ENCODE data around the gene CTU1.

The CTU1 gene

DNA sequence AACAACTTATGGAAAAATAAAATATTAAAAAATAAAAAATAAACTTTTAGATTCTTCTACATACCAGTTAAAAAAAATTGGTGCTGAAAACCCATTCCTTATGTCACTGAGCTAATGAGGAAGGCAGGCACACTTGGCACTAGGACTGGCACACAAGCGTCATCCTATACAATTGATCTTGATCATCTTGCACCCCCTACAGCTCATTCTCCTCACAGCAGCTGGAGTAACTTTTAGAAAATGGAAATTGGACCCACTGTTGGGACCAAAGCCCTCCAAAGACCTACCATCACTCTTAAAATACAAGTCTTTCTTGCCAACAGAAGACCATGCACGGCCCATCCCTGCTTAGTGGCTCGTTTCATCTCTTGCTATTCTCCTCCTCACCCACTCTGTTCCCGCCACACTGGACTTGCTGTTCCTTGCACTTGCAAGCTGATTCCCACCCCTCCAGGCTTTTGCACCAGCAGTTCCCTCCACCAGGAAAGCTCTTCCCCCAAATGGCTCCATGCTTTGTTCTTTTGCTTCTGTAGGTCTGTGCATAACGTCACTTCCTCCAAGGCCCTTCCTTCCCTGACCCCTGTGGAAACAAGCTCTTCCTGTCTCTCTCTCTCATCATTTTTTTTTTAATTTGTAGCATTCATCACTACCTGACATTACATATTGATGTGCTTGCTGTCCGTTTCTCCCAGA lies 11.6 kb downstream of the CTU1 start:
- no peaks in the 10 kb centered on the region for H3K9me3 ChIP-seq (ENCODE audit: control insufficient read depth, insufficient read depth, low read length)
- no peak overlapping the region for H3K27ac ChIP-seq (ENCODE audit: low read length)
- no peaks in the 10 kb centered on the region; the same call in 1 of the 2 replicates for H3K36me3 ChIP-seq (ENCODE audit: control insufficient read depth, insufficient read depth, low read length)
- DNase-seq (ENCODE audit: low read depth, low spot score), result no peak
- no peaks in the 10 kb centered on the region for H3K27me3 ChIP-seq (ENCODE audit: control insufficient read depth, insufficient read depth, low read length)
- H3K4me1 ChIP-seq (ENCODE audit: control insufficient read depth, insufficient read depth, low read length), result no peaks in the 10 kb centered on the region; the same call in 1 of the 2 replicates
- no CpG with 5 or more reads among the region's 6 CpGs for WGBS (ENCODE audit: insufficient coverage, insufficient read length)
- H3K4me3 ChIP-seq (ENCODE audit: low read length), result no peak overlapping the region

GRCh38 chr19:51094696-51095279 lies 13.4 kb downstream of the CTU1 start:
- no peaks in the 10 kb centered on the region for H3K9me3 ChIP-seq (ENCODE audit: control insufficient read depth, insufficient read depth, low read length)
- no CpG with 5 or more reads among the region's 15 CpGs for WGBS (ENCODE audit: insufficient coverage, insufficient read length)
- H3K4me1 ChIP-seq (ENCODE audit: control insufficient read depth, insufficient read depth, low read length), result no peaks in the 10 kb centered on the region; the same call in 1 of the 2 replicates
- H3K4me3 ChIP-seq (ENCODE audit: low read length), result no peak overlapping the region
- no peak for DNase-seq (ENCODE audit: low read depth, low spot score)
- H3K36me3 ChIP-seq (ENCODE audit: control insufficient read depth, insufficient read depth, low read length), result no peaks in the 10 kb centered on the region; the same call in 1 of the 2 replicates
- no peak overlapping the region for H3K27ac ChIP-seq (ENCODE audit: low read length)
- H3K27me3 ChIP-seq (ENCODE audit: control insufficient read depth, insufficient read depth, low read length), result no peaks in the 10 kb centered on the region

DNA sequence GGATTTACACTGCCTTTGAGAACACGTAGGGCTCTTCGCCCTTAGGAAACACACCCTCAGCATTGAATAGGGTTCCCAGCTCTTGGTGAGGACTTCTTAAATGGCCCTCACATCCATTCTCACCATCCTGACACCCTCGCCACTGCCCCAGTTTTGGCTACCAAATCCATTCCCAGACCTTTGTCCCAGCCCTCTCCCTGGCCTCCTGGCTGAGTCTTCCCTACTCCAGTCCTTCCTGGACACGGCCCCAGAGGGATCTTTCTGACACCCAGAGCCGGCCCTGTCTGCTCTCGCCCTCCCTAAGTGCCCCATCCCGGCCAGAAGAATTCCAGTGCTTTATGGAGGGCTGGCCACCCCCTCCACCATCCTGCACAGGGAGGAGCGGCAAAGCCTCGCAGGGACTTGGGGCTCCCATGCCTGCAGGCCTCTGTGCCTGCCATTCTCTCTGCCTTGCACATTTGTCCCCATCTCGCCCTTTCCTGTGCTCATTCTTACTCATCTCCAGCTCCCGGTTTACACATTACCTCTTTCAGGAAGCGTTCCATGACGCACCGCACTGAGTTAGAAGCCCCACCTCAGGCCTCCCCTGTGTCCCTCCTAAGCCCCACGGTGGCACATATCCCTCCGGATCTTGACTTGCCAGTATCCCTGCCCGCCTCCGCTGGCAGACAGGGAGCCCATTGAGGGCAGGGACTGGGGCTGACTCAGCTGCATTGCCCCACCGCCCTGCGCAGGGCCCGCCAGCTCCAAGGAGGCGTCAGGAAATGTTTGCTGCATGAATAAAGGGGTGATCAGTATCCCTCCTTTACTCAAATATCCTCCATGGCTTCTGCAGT lies 14.5 kb downstream of the CTU1 start:
- no peak for DNase-seq (ENCODE audit: low read depth, low spot score)
- H3K4me1 ChIP-seq (ENCODE audit: control insufficient read depth, insufficient read depth, low read length), result no peaks in the 10 kb centered on the region; the same call in 1 of the 2 replicates
- H3K27me3 ChIP-seq (ENCODE audit: control insufficient read depth, insufficient read depth, low read length), result no peaks in the 10 kb centered on the region
- no peaks in the 10 kb centered on the region for H3K9me3 ChIP-seq (ENCODE audit: control insufficient read depth, insufficient read depth, low read length)
- H3K27ac ChIP-seq (ENCODE audit: low read length), result no peak overlapping the region
- no peak overlapping the region for H3K4me3 ChIP-seq (ENCODE audit: low read length)
- WGBS (ENCODE audit: insufficient coverage, insufficient read length), result no CpG with 5 or more reads among the region's 22 CpGs
- no peaks in the 10 kb centered on the region; the same call in 1 of the 2 replicates for H3K36me3 ChIP-seq (ENCODE audit: control insufficient read depth, insufficient read depth, low read length)

GRCh38 chr19:51093101-51093500 lies 15.1 kb downstream of the CTU1 start:
- WGBS (ENCODE audit: insufficient coverage, insufficient read length), result no CpG with 5 or more reads among the region's 8 CpGs
- H3K4me3 ChIP-seq (ENCODE audit: low read length), result no peak overlapping the region
- no peak for DNase-seq (ENCODE audit: low read depth, low spot score)

GRCh38 chr19:51091895-51092873 lies 16.0 kb downstream of the CTU1 start:
- no CpG with 5 or more reads among the region's 16 CpGs for WGBS (ENCODE audit: insufficient coverage, insufficient read length)
- no peak overlapping the region for H3K4me3 ChIP-seq (ENCODE audit: low read length)
- H3K27ac ChIP-seq (ENCODE audit: low read length), result no peak overlapping the region
- no peaks in the 10 kb centered on the region for H3K4me1 ChIP-seq (ENCODE audit: control insufficient read depth, insufficient read depth, low read length)
- no peaks in the 10 kb centered on the region for H3K9me3 ChIP-seq (ENCODE audit: control insufficient read depth, insufficient read depth, low read length)
- no peaks in the 10 kb centered on the region for H3K36me3 ChIP-seq (ENCODE audit: control insufficient read depth, insufficient read depth, low read length)
- no peak for DNase-seq (ENCODE audit: low read depth, low spot score)
- H3K27me3 ChIP-seq (ENCODE audit: control insufficient read depth, insufficient read depth, low read length), result no peaks in the 10 kb centered on the region

More at GRCh38 chr19:51093101-51093500, 15.1 kb downstream of the CTU1 start:
- Histone ChIP-seq H3K27ac (ENCODE audit: low read length) (no peak overlapping the region), H3K36me3 (ENCODE audit: control insufficient read depth, insufficient read depth, low read length) (no peaks in the 10 kb centered on the region), H3K4me1 (ENCODE audit: control insufficient read depth, insufficient read depth, low read length) (no peaks in the 10 kb centered on the region; the same call in 1 of the 2 replicates), H3K27me3 (ENCODE audit: control insufficient read depth, insufficient read depth, low read length) (no peaks in the 10 kb centered on the region), H3K9me3 (ENCODE audit: control insufficient read depth, insufficient read depth, low read length) (no peaks in the 10 kb centered on the region)

- H3K27ac ChIP-seq (ENCODE audit: low read length), result no peak overlapping the region
- DNase-seq (ENCODE audit: low read depth, low spot score), result no peak
- H3K4me1 ChIP-seq (ENCODE audit: control insufficient read depth, insufficient read depth, low read length), result no peaks in the 10 kb centered on the region
- no CpG with 5 or more reads among the region's 10 CpGs for WGBS (ENCODE audit: insufficient coverage, insufficient read length)
- no peaks in the 10 kb centered on the region for H3K9me3 ChIP-seq (ENCODE audit: control insufficient read depth, insufficient read depth, low read length)
- H3K36me3 ChIP-seq (ENCODE audit: control insufficient read depth, insufficient read depth, low read length), result no peaks in the 10 kb centered on the region
- H3K4me3 ChIP-seq (ENCODE audit: low read length), result no peak overlapping the region
- H3K27me3 ChIP-seq (ENCODE audit: control insufficient read depth, insufficient read depth, low read length), result no peaks in the 10 kb centered on the region
Measured at GRCh38 chr19:51091126-51091525, 17.1 kb downstream of the CTU1 start.

- H3K27ac ChIP-seq (ENCODE audit: low read length), result no peak overlapping the region
- H3K9me3 ChIP-seq (ENCODE audit: control insufficient read depth, insufficient read depth, low read length), result no peaks in the 10 kb centered on the region
- WGBS (ENCODE audit: insufficient coverage, insufficient read length), result no CpG with 5 or more reads among the region's 8 CpGs
- DNase-seq (ENCODE audit: low read depth, low spot score), result no peak
- H3K27me3 ChIP-seq (ENCODE audit: control insufficient read depth, insufficient read depth, low read length), result no peaks in the 10 kb centered on the region
- H3K4me1 ChIP-seq (ENCODE audit: control insufficient read depth, insufficient read depth, low read length), result no peaks in the 10 kb centered on the region
- H3K4me3 ChIP-seq (ENCODE audit: low read length), result no peak overlapping the region
- no peaks in the 10 kb centered on the region for H3K36me3 ChIP-seq (ENCODE audit: control insufficient read depth, insufficient read depth, low read length)
Measured at GRCh38 chr19:51090471-51090870, 17.7 kb downstream of the CTU1 start.

DNA sequence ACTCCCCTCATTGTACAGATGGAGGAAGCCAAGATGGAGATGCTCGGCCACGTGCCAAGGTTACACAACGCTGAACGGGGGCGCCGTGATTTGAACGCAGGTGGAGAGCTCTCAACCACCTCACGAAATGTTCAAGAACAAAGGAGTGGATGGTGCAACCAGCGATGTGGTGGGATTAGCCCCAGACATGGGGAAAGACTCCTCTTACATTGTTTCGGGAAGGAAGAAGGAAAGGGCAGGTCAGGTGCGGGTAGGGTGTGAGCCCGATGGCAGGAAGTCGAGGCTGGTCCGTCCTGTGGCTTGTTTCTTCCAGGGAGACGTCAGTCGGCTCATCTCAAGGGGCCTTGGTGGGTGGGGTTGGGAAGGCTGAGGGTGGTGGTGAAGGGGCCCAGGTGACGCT lies 18.4 kb downstream of the CTU1 start:
- H3K9me3 ChIP-seq (ENCODE audit: control insufficient read depth, insufficient read depth, low read length), result no peaks in the 10 kb centered on the region

DNA sequence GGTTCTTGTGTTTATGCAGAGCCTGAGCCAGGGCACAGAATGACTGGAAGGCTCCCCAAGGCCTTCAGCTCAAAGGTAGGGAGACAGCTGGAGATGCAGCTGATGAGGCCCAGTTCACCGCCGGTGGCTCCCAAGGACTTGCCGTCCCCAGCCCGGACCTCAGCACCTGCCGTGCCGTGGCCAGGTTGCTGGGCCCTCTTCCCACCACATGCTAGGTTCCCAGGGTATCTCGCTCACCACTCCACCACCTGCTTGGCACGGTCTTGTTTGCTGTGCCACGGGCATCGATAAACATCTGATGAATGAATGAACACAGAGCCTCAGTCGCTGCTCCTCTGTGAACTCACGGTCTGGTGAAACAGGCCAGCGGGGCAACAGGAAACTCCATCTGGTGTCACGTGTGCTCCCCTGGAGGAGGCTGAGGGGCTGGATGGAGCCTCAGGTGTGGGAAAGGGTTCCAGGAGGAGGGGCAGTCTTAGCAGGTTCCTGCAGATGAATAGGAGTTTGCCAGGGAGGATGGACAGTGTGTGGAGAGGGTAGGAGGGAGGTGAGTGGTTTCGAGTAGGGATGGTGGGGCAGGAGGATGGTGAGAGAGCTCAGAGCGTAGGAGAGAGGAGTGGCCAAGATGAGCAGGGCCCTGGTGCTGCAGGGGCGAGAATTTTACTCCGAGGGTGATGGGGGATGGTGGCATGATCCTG lies 21.9 kb downstream of the CTU1 start:
- H3K27me3 ChIP-seq (ENCODE audit: control insufficient read depth, insufficient read depth, low read length), result no peaks in the 10 kb centered on the region
- no peak overlapping the region for H3K4me3 ChIP-seq (ENCODE audit: low read length)
- no peaks in the 10 kb centered on the region for H3K4me1 ChIP-seq (ENCODE audit: control insufficient read depth, insufficient read depth, low read length)
- H3K27ac ChIP-seq (ENCODE audit: low read length), result no peak overlapping the region
- WGBS (ENCODE audit: insufficient coverage, insufficient read length), result 100% methylated on average over 1 of the region's 18 CpGs
- H3K36me3 ChIP-seq (ENCODE audit: control insufficient read depth, insufficient read depth, low read length), result no peaks in the 10 kb centered on the region
- no peak for DNase-seq (ENCODE audit: low read depth, low spot score)
- H3K9me3 ChIP-seq (ENCODE audit: control insufficient read depth, insufficient read depth, low read length), result no peaks in the 10 kb centered on the region

More for the DNA sequence above, 18.4 kb downstream of the CTU1 start:
- no peaks in the 10 kb centered on the region for H3K27me3 ChIP-seq (ENCODE audit: control insufficient read depth, insufficient read depth, low read length)
- no CpG with 5 or more reads among the region's 17 CpGs for WGBS (ENCODE audit: insufficient coverage, insufficient read length)
- no peaks in the 10 kb centered on the region for H3K4me1 ChIP-seq (ENCODE audit: control insufficient read depth, insufficient read depth, low read length)
- H3K27ac ChIP-seq (ENCODE audit: low read length), result no peak overlapping the region
- H3K4me3 ChIP-seq (ENCODE audit: low read length), result no peak overlapping the region
- no peaks in the 10 kb centered on the region for H3K36me3 ChIP-seq (ENCODE audit: control insufficient read depth, insufficient read depth, low read length)
- no peak for DNase-seq (ENCODE audit: low read depth, low spot score)

All from iPS DF 6.9 (cell line).